Chondrocyte (in vitro differentiated cells): ENCODE data around the gene TRIM2. TPM values are rescaled to one million over a fixed set of nuclear protein-coding genes. Genes with fewer than 3 reads are reported as not detected.

ENCODE experiments used
- DNase-seq: peaks from one replicate; pipeline ENCODE4 v3.0.0; 2021; ENCODE audit warnings: mixed read lengths, low spot score
- H3K27ac Mint-ChIP-seq: one replicate; pipeline ENCODE4 v1.8.0; 2021; ENCODE audit warnings: mild to moderate bottlenecking, moderate library complexity, mixed read lengths; ENCODE audit not compliant: unreplicated experiment
- H3K27me3 Mint-ChIP-seq: 2 replicates; pipeline ENCODE4 v1.8.0; 2021; ENCODE audit warnings: low read depth, mixed read lengths
- H3K36me3 Mint-ChIP-seq: 2 replicates; pipeline ENCODE4 v1.8.0; 2021; ENCODE audit warnings: low read depth, mixed read lengths
- H3K4me1 Mint-ChIP-seq: 2 replicates; pipeline ENCODE4 v1.8.0; 2021; ENCODE audit warnings: low read depth, mild to moderate bottlenecking, mixed read lengths
- H3K4me3 Mint-ChIP-seq: one replicate; pipeline ENCODE4 v1.8.0; 2021; ENCODE audit warnings: mild to moderate bottlenecking, moderate library complexity, mixed read lengths; ENCODE audit not compliant: unreplicated experiment
- H3K9me3 Mint-ChIP-seq: 2 replicates; pipeline ENCODE4 v1.8.0; 2021; ENCODE audit warnings: low read depth, mixed read lengths
- CTCF ChIP-seq: fragments of 200-600 bp; sonication (generic); IDR thresholded peaks from 2 replicates; pipeline ENCODE4 v1.5.0; 2021; ENCODE audit warnings: antibody characterized with exemption, mild to moderate bottlenecking, moderate library complexity
- total RNA-seq: library from RNA; stranded (reverse); gene quantifications from 3 replicates; pipeline ENCODE4 v1.2.1, GENCODE V29; 2021

Gene TRIM2
- total RNA-seq, 1 donor from 2014 or later = 18.2 TPM

- Mint-ChIP-seq H3K9me3 (no peaks in the 10 kb centered on the region), H3K27ac (no peak overlapping the region), H3K36me3 (peaks cover 3% of the 10 kb centered on the region), H3K4me1 (peaks cover 20% of the 10 kb centered on the region), H3K27me3 (no peaks in the 10 kb centered on the region), H3K4me3 (no peak overlapping the region)
- no peak for DNase-seq
- TF ChIP-seq CTCF = no peak
Measured at GRCh38 chr4:153268295-153268694, 64.1 kb downstream of the TRIM2 start.

- Mint-ChIP-seq H3K36me3 (peaks cover 3% of the 10 kb centered on the region), H3K4me1 (peaks cover 20% of the 10 kb centered on the region), H3K4me3 (no peak overlapping the region), H3K27me3 (no peaks in the 10 kb centered on the region), H3K27ac (no peak overlapping the region), H3K9me3 (no peaks in the 10 kb centered on the region)
- no peak for TF ChIP-seq CTCF
- no peak for DNase-seq
Measured at GRCh38 chr4:153269218-153269990, 65.2 kb downstream of the TRIM2 start.

- H3K4me1 Mint-ChIP-seq = peaks cover 20% of the 10 kb centered on the region
- no peak overlapping the region for H3K4me3 Mint-ChIP-seq
- H3K27me3 Mint-ChIP-seq = no peaks in the 10 kb centered on the region
- TF ChIP-seq CTCF = no peak
- H3K27ac Mint-ChIP-seq = no peak overlapping the region
- no peaks in the 10 kb centered on the region for H3K9me3 Mint-ChIP-seq
- no peak for DNase-seq
- peaks cover 3% of the 10 kb centered on the region for H3K36me3 Mint-ChIP-seq
Measured at GRCh38 chr4:153270361-153270760, 66.1 kb downstream of the TRIM2 start.

- Mint-ChIP-seq H3K36me3 (peaks cover 3% of the 10 kb centered on the region), H3K27ac (no peak overlapping the region), H3K4me3 (no peak overlapping the region), H3K4me1 (peaks cover 17% of the 10 kb centered on the region), H3K27me3 (no peaks in the 10 kb centered on the region), H3K9me3 (no peaks in the 10 kb centered on the region)
- DNase-seq = no peak
- TF ChIP-seq CTCF = no peak
Measured at GRCh38 chr4:153271820-153272219, 67.6 kb downstream of the TRIM2 start.

GRCh38 chr4:153273751-153274150 lies 69.5 kb downstream of the TRIM2 start:
- no peak for DNase-seq
- peaks cover 4% of the 10 kb centered on the region for H3K36me3 Mint-ChIP-seq
- peaks cover under 1% of the 10 kb centered on the region for H3K4me1 Mint-ChIP-seq
- no peak for TF ChIP-seq CTCF
- no peaks in the 10 kb centered on the region for H3K27me3 Mint-ChIP-seq
- H3K9me3 Mint-ChIP-seq = no peaks in the 10 kb centered on the region
- no peak overlapping the region for H3K27ac Mint-ChIP-seq
- H3K4me3 Mint-ChIP-seq = no peak overlapping the region
